Common myeloid progenitor, CD34-positive (primary cell): ENCODE results near the gene EFCAB14.
A peak's percentile ranks its signal among the peaks of the same experiment; 100 is the strongest.
"Not testable (repeated sequence)": the region's sequence is repeated elsewhere in the genome, so short reads cannot be mapped to it uniquely, and the experiment has no call there.

Experiments
- CTCF ChIA-PET: fragments of 350-600 bp; sonication (Branson Sonifier 250); formaldehyde crosslinking; loops from one replicate; lab custom pipeline; 2021; ENCODE audit warnings: antibody characterized with exemption; lab: Charles Lee
- POLR2A ChIA-PET: fragments of 350-600 bp; sonication (Branson Sonifier 250); formaldehyde crosslinking; loops from one replicate; lab custom pipeline; 2021; ENCODE audit warnings: antibody characterized with exemption; lab: Charles Lee
- DNase-seq, 3 donors: peaks; one replicate each; pipeline versions ENCODE4 v3.0.0 to v3.0.0-alpha.2; 2013
- H3K27ac ChIP-seq, 2 experiments: 1 replicate in 1 of 2; 2 replicates in 1 of 2; pipeline ENCODE4 v1.7.0; 2013; ENCODE audit warnings: inconsistent platforms in 2 of 2, low read length in 2 of 2, mild to moderate bottlenecking in 2 of 2, low read depth in 1 of 2, moderate library complexity in 1 of 2; ENCODE audit not compliant: severe bottlenecking in 2 of 2, insufficient read depth in 1 of 2, poor library complexity in 1 of 2
- H3K27me3 ChIP-seq, 5 experiments: replicated peaks in 2 of 5; 1 replicate in 3 of 5; 2 replicates in 2 of 5; pipeline versions ENCODE4 v1.6.1 to v1.7.0; 2013; ENCODE audit warnings: low read length in 4 of 5, mild to moderate bottlenecking in 2 of 5, moderate library complexity in 2 of 5, inconsistent platforms in 1 of 5; ENCODE audit not compliant: insufficient read depth in 5 of 5, control insufficient read depth in 4 of 5
- H3K36me3 ChIP-seq, 4 experiments: 1 replicate in 2 of 4; 2 replicates in 2 of 4; pipeline versions ENCODE4 v1.6.1 to v1.7.0; 2013; ENCODE audit warnings: low read length in 3 of 4, control low read depth in 1 of 4, mild to moderate bottlenecking in 1 of 4; ENCODE audit not compliant: control insufficient read depth in 4 of 4, insufficient read depth in 4 of 4
- H3K4me1 ChIP-seq, 4 experiments: 1 replicate in 3 of 4; 2 replicates in 1 of 4; pipeline versions ENCODE4 v1.6.1 to v1.7.1; 2013; ENCODE audit warnings: low read length in 3 of 4, mild to moderate bottlenecking in 3 of 4, control low read depth in 1 of 4, inconsistent platforms in 1 of 4, moderate library complexity in 1 of 4; ENCODE audit not compliant: control insufficient read depth in 4 of 4, insufficient read depth in 4 of 4; ENCODE audit errors: control extremely low read depth in 1 of 4
- H3K4me3 ChIP-seq, 7 experiments: 1 replicate in 4 of 7; 2 replicates in 3 of 7; pipeline versions ENCODE4 v1.5.1 to v1.7.0; 2013; ENCODE audit warnings: mild to moderate bottlenecking in 7 of 7, low read length in 6 of 7, moderate library complexity in 6 of 7, inconsistent platforms in 2 of 7, low read depth in 2 of 7, control low read depth in 1 of 7; ENCODE audit not compliant: insufficient read depth in 4 of 7, control insufficient read depth in 1 of 7; ENCODE audit errors: extremely low read depth in 1 of 7
- H3K9me3 ChIP-seq, 5 experiments: 1 replicate in 4 of 5; 2 replicates in 1 of 5; pipeline versions ENCODE4 v1.6.1 to v1.7.1; 2013; ENCODE audit warnings: low read length in 4 of 5, mild to moderate bottlenecking in 2 of 5, inconsistent platforms in 1 of 5, low read depth in 1 of 5, moderate library complexity in 1 of 5; ENCODE audit not compliant: control insufficient read depth in 4 of 5, insufficient read depth in 2 of 5; ENCODE audit errors: control extremely low read depth in 1 of 5
- WGBS: methylation state at CpG from one replicate; pipeline ENCODE4 v1.1.5; 2013; ENCODE audit not compliant: insufficient coverage; 5-methylcytosine and 5-hydroxymethylcytosine counted together

The EFCAB14 gene

GRCh38 chr1:46723901-46724300 lies 5.0 kb upstream of the EFCAB14 start:
- DNase-seq, result no peak
- POLR2A ChIA-PET, result interaction anchor here (0.6 kb wide), 1 partner anchor 173 kb away, joined by 4 read pairs; no protein-coding TSS in a partner anchor
- WGBS, result 100% methylated on average over 3 of the region's 4 CpGs

GRCh38 chr1:46721686-46722205 lies 2.8 kb upstream of the EFCAB14 start:
- ChIA-PET POLR2A (no interaction called here), CTCF (interaction anchor here (0.9 to 3.6 kb wide), 4 partner anchors 14 to 189 kb away, joined by 3 to 12 read pairs (median 4); no protein-coding TSS in a partner anchor)
- Histone ChIP-seq H3K36me3 (no peaks in the 10 kb centered on the region), H3K27ac (no peak overlapping the region), H3K4me3 (no peak overlapping the region), H3K27me3 (peaks cover 0 to 6% (median 0%) of the 10 kb centered on the region in 5 experiments), H3K4me1 (peaks cover 10 to 27% (median 26%) of the 10 kb centered on the region in 4 experiments), H3K9me3 (peaks cover 0 to under 1% (median 0%) of the 10 kb centered on the region in 5 experiments)
- no peak for DNase-seq
- 90% methylated on average over 3 of the region's 3 CpGs for WGBS

More at GRCh38 chr1:46723901-46724300, 5.0 kb upstream of the EFCAB14 start:
- CTCF ChIA-PET, result interaction anchor here (1.0 to 3.6 kb wide), 6 partner anchors 8 to 244 kb away, joined by 3 to 21 read pairs (median 8); a partner anchor contains a TSS
- peaks cover 0 to 2% (median 0%) of the 10 kb centered on the region in 5 experiments for H3K9me3 ChIP-seq
- H3K36me3 ChIP-seq, result no peaks in the 10 kb centered on the region
- no peak overlapping the region for H3K4me3 ChIP-seq
- peaks cover 0 to 9% (median 5%) of the 10 kb centered on the region in 5 experiments for H3K27me3 ChIP-seq
- no peak overlapping the region for H3K27ac ChIP-seq
- peaks cover 0 to 7% (median 6%) of the 10 kb centered on the region in 4 experiments for H3K4me1 ChIP-seq

DNA sequence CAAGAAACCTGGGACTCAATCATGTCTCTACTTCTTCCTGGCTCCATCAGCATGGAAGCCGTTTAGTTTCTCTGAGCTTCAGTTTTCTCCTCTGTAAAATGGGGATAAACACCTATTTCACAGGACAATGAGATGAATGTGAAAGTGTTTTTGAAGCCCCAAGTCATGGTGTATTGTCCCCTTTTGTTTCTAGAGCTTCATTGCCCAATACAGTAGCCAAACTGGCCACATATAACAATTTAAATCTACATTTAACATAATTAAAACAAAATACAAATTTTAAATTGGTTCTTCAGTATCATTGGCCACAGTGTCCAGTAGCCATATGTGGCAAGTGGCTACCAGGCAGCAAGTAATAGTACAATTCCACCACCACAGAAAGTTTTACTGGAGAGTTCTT lies 2.3 kb upstream of the EFCAB14 start:
- Histone ChIP-seq H3K27ac (no peak overlapping the region), H3K9me3 (no peaks in the 10 kb centered on the region), H3K36me3 (peaks cover 0 to 4% (median 1%) of the 10 kb centered on the region in 4 experiments), H3K4me1 (peaks cover 14 to 28% (median 27%) of the 10 kb centered on the region in 4 experiments), H3K27me3 (peaks cover 0 to 6% (median 0%) of the 10 kb centered on the region in 5 experiments), H3K4me3 (no peak overlapping the region)
- 100% methylated on average over 1 of the region's 1 CpG for WGBS
- ChIA-PET CTCF (interaction anchor here (0.9 to 1.7 kb wide), 3 partner anchors 13 to 97 kb away, joined by 3 to 4 read pairs (median 3); no protein-coding TSS in a partner anchor), POLR2A (no interaction called here)
- no peak for DNase-seq

DNA sequence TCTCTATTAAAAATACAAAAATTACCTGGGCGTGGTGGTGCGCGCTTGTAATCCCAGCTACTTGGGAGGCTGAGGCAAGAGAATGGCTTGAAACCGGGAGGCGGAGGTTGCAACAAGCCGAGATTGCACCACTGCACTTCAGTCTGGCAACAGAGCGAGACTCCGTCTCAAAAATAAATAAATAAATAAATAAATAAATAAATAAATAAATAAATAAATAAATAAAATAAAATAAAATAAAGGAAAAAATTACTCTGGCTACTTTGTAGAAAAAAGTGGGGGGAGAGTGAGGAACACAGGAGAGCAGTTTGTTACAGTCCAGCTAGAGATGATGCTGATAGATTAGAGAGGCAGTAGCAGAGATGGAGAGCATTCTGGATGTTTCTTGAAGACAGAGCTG lies 1.4 kb upstream of the EFCAB14 start:
- H3K27ac ChIP-seq, H3K27me3 ChIP-seq, POLR2A ChIA-PET, H3K4me3 ChIP-seq, H3K9me3 ChIP-seq, H3K36me3 ChIP-seq, DNase-seq: not testable (repeated sequence)
- peaks cover 14 to 28% (median 27%) of the 10 kb centered on the region in 4 experiments for H3K4me1 ChIP-seq
- CTCF ChIA-PET, result interaction anchor here (0.9 to 1.7 kb wide), 2 partner anchors 12 to 85 kb away, joined by 3 to 4 read pairs; no protein-coding TSS in a partner anchor
- WGBS, result 100% methylated on average over 5 of the region's 8 CpGs

DNA sequence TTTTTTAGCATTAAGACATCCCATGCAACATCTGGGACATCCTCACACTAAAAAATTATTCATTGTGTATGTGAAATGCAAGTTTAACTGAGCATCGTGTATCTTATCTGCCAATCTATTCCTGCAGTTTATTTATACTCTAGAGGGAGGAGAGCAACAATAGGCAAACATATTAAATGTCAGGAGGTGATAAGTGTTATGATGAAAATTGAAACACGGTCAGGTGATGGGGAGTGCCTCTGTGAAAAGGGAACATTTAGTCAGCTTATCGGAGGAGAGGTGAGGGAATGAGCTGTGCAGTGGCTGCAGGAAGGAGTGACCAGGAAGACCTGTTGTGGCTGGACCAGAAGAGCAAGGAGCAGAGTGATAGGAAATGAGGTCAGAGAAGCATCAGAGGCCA lies 775 bp upstream of the EFCAB14 start:
- peaks cover 1 to 15% (median 5%) of the 10 kb centered on the region in 4 experiments for H3K36me3 ChIP-seq

DNA sequence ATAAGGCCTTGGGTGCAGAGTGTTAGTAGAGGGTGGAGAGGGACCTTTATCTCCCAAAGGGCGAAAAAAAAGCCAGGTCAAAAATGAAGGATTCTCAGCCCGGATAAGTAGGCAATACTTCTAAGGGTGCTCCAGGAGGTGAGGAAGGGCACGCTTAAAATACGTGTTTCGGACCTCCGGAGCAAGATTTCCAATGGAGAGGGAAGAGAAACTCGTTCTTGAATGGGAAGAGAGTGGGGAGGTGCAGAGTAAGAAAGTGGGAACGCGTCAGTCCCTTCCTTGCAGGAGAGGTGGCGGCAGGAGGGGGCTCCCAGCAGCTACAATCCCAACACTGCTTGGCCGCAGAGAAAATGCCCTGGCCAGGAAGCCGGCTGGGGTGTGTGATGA lies 581 bp downstream of the EFCAB14 start:
- 7% methylated on average over 12 of the region's 12 CpGs for WGBS
- ChIA-PET CTCF (interaction anchor here (1.0 to 1.3 kb wide), 3 partner anchors 10 to 98 kb away, joined by 3 to 4 read pairs (median 3); no protein-coding TSS in a partner anchor), POLR2A (interaction anchor here (0.5 kb wide), 1 partner anchor 1708 kb away, joined by 3 read pairs; no protein-coding TSS in a partner anchor)

More for the DNA sequence above, 775 bp upstream of the EFCAB14 start:
- DNase-seq, result peak in 1 of 3 donors; percentile 13
- ChIA-PET CTCF (no interaction called here), POLR2A (no interaction called here)
- no peaks in the 10 kb centered on the region for H3K9me3 ChIP-seq
- no peak overlapping the region for H3K27ac ChIP-seq
- peak overlapping the region in 6 of 7 experiments; percentile 63 to 91 (median 87) for H3K4me3 ChIP-seq
- 21% methylated on average over 2 of the region's 3 CpGs for WGBS
- peaks cover 0 to 6% (median 0%) of the 10 kb centered on the region in 5 experiments for H3K27me3 ChIP-seq
- H3K4me1 ChIP-seq, result peaks cover 14 to 28% (median 27%) of the 10 kb centered on the region in 4 experiments

More for the DNA sequence above, 581 bp downstream of the EFCAB14 start:
- Histone ChIP-seq H3K9me3 (no peaks in the 10 kb centered on the region), H3K27me3 (peaks cover 0 to 2% (median 0%) of the 10 kb centered on the region in 5 experiments), H3K27ac (peak overlapping the region; percentile 47 to 87), H3K36me3 (peaks cover 2 to 22% (median 14%) of the 10 kb centered on the region in 4 experiments), H3K4me1 (peaks cover 14 to 28% (median 27%) of the 10 kb centered on the region in 4 experiments), H3K4me3 (peak overlapping the region; percentile 78 to 94 (median 90))
- no peak for DNase-seq
